ENCODE measurements around the gene TAF12.

DNA sequence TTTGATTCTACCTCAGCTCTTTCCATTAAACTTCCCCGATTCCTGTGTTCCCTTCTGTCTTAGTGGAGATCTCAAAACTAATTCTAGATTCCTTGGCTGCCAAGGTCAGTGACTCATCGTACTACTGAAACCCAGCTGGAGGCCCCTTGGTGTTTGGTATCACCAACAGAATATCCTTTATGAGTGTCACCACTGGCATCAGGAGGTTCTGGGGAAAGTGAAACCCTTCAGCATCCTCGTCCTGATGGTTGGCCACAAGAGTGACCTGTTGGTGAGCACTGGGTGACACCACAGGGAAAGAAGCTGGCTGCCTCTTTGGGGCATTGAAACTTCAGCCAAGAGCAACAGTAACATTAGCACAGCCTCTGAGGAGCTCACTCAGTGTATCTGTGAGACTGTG is 41.2 kb downstream of the TAF12 start:
- no peak for TF ChIP-seq CTCF (IDR thresholded peaks at IDR 0.05; ENCODE audit: insufficient read depth, low read depth, low read length)
- no peak for TF ChIP-seq EZH2 (IDR thresholded peaks at IDR 0.05; ENCODE audit: insufficient read depth, low read length)
